Liver (tissue), 9 donors: ENCODE measurements around the gene ZNF627. TPM values are rescaled to one million over a fixed set of nuclear protein-coding genes. Genes with fewer than 3 reads are reported as not detected.
"Not testable (repeated sequence)": the region's sequence is repeated elsewhere in the genome, so short reads cannot be mapped to it uniquely, and the experiment has no call there.

Experiments used
- DNase-seq: peaks from one replicate; pipeline ENCODE4 v3.0.0-alpha.2; 2017; ENCODE audit warnings: low spot score
- H3K27ac ChIP-seq, 2 donors: one replicate each; pipeline ENCODE4 v1.7.0; 2013; ENCODE audit warnings: inconsistent platforms in 2 of 2, low read length in 2 of 2, control low read depth in 1 of 2, low read depth in 1 of 2, mild to moderate bottlenecking in 1 of 2
- H3K27me3 ChIP-seq, 4 donors: one replicate each; pipeline versions ENCODE4 v1.6.1 to v1.7.0; 2013; ENCODE audit warnings: low read length in 3 of 4, inconsistent platforms in 1 of 4, mild to moderate bottlenecking in 1 of 4, moderate library complexity in 1 of 4; ENCODE audit not compliant: control insufficient read depth in 4 of 4, insufficient read depth in 4 of 4
- H3K36me3 ChIP-seq, 4 donors: one replicate each; pipeline versions ENCODE4 v1.6.1 to v1.7.0; 2013; ENCODE audit warnings: low read length in 3 of 4, mild to moderate bottlenecking in 3 of 4, low read depth in 1 of 4, moderate library complexity in 1 of 4; ENCODE audit not compliant: control insufficient read depth in 4 of 4, insufficient read depth in 3 of 4
- H3K4me1 ChIP-seq, 4 donors: one replicate each; pipeline versions ENCODE4 v1.6.1 to v1.7.0; 2013; ENCODE audit warnings: low read length in 3 of 4, mild to moderate bottlenecking in 3 of 4, moderate library complexity in 1 of 4; ENCODE audit not compliant: control insufficient read depth in 4 of 4, insufficient read depth in 4 of 4
- H3K4me3 ChIP-seq, 3 donors: one replicate each; pipeline versions ENCODE4 v1.6.1 to v1.7.0; 2013; ENCODE audit warnings: low read length in 3 of 3, control low read depth in 1 of 3, low read depth in 1 of 3, mild to moderate bottlenecking in 1 of 3
- H3K9ac ChIP-seq, 2 donors: one replicate each; pipeline ENCODE4 v1.7.0; 2013; ENCODE audit warnings: low read length in 2 of 2, mild to moderate bottlenecking in 2 of 2, moderate library complexity in 2 of 2, control low read depth in 1 of 2, low read depth in 1 of 2
- H3K9me3 ChIP-seq, 4 donors: one replicate each; pipeline versions ENCODE4 v1.6.1 to v1.7.0; 2013; ENCODE audit warnings: low read length in 3 of 4; ENCODE audit not compliant: control insufficient read depth in 4 of 4
- ATF3 ChIP-seq: IDR thresholded peaks from 2 replicates; pipeline ENCODE4 v1.6.1; 2016; ENCODE audit warnings: antibody characterized with exemption
- CTCF ChIP-seq: fragments of 150-350 bp; IDR thresholded peaks from 2 replicates; pipeline ENCODE4 v1.5.1; 2017; ENCODE audit warnings: improper control_type of control experiment, low read depth, low read length; ENCODE audit not compliant: missing input control
- EGR1 ChIP-seq, 2 donors: IDR thresholded peaks; 2 replicates each; pipeline ENCODE4 v1.6.1; 2016 to 2018; ENCODE audit warnings: antibody characterized with exemption in 2 of 2, low read depth in 2 of 2
- FOXA1 ChIP-seq: IDR thresholded peaks from 2 replicates; pipeline ENCODE4 v1.6.1; 2016; ENCODE audit warnings: antibody characterized with exemption
- GABPA ChIP-seq, 2 donors: IDR thresholded peaks in 1 of 2; conservative IDR thresholded peaks in 1 of 2; 2 replicates each; pipeline ENCODE4 v1.6.1; 2016; ENCODE audit warnings: antibody characterized with exemption in 2 of 2, mild to moderate bottlenecking in 1 of 2, moderate library complexity in 1 of 2
- HNF4A ChIP-seq, 2 donors: conservative IDR thresholded peaks; 2 replicates each; pipeline ENCODE4 v1.6.1; 2016; ENCODE audit warnings: antibody characterized with exemption in 2 of 2, mild to moderate bottlenecking in 2 of 2
- HNF4G ChIP-seq: IDR thresholded peaks from 2 replicates; pipeline ENCODE4 v1.6.1; 2016; ENCODE audit warnings: antibody characterized with exemption
- JUND ChIP-seq, 2 donors: IDR thresholded peaks; 2 replicates each; pipeline ENCODE4 v1.6.1; 2016; ENCODE audit warnings: antibody characterized with exemption in 2 of 2
- MAX ChIP-seq: IDR thresholded peaks from 2 replicates; pipeline ENCODE4 v1.6.1; 2016; ENCODE audit warnings: antibody characterized with exemption
- NR2F2 ChIP-seq: IDR thresholded peaks from 2 replicates; pipeline ENCODE4 v1.6.1; 2016; ENCODE audit warnings: antibody characterized with exemption
- RAD21 ChIP-seq, 2 donors: IDR thresholded peaks; 2 replicates each; pipeline ENCODE4 v1.6.1; 2016; ENCODE audit warnings: antibody characterized with exemption in 2 of 2, mild to moderate bottlenecking in 2 of 2
- REST ChIP-seq: IDR thresholded peaks from 2 replicates; pipeline ENCODE4 v1.6.1; 2016; ENCODE audit warnings: antibody characterized with exemption, mild to moderate bottlenecking
- RXRA ChIP-seq, 2 donors: IDR thresholded peaks; 2 replicates each; pipeline ENCODE4 v1.6.1; 2017 to 2018; ENCODE audit warnings: antibody characterized with exemption in 2 of 2, mild to moderate bottlenecking in 1 of 2
- SP1 ChIP-seq: IDR thresholded peaks from 2 replicates; pipeline ENCODE4 v1.6.1; 2018; ENCODE audit warnings: antibody characterized with exemption, mild to moderate bottlenecking
- TAF1 ChIP-seq: conservative IDR thresholded peaks from 2 replicates; pipeline ENCODE4 v1.6.1; 2016; ENCODE audit warnings: antibody characterized with exemption, mild to moderate bottlenecking
- YY1 ChIP-seq: IDR thresholded peaks from 2 replicates; pipeline ENCODE4 v1.6.1; 2016; ENCODE audit warnings: antibody characterized with exemption, mild to moderate bottlenecking
- ZBTB33 ChIP-seq: IDR thresholded peaks from 2 replicates; pipeline ENCODE4 v1.6.1; 2016; ENCODE audit warnings: antibody characterized with exemption
- WGBS: extraction: QIAGEN DNeasy Blood & Tissue Kit; methylation state at CpG from one replicate; pipeline ENCODE4 v1.1.7; 2013; 5-methylcytosine and 5-hydroxymethylcytosine counted together
- polyA plus RNA-seq, 2 donors: library from polyadenylated mRNA; stranded (reverse) in 1 of 2; unstranded in 1 of 2; fragments of 200-250 nt in 1 of 2; fragments of >200 nt in 1 of 2; fragmentation: Nextera tagmentation in 1 of 2; extraction: Ambion mirVana in 1 of 2; gene quantifications; one replicate each; pipeline versions ENCODE4 v1.2.1 to v1.2.3, GENCODE V29; 2013 to 2015
- total RNA-seq, 2 donors: library from RNA; depleted of rRNA; stranded (reverse); fragments of >200 nt; gene quantifications; one replicate each; pipeline ENCODE4 v1.2.3, GENCODE V29; 2014
- donor health status: healthy.
- donor health status: healthy.
- donor health status: healthy.
- donor health status: healthy.
- donor health status: healthy.

The ZNF627 gene
- total and polyA plus RNA-seq, 4 donors: 3.2 to 9.6 (median 5.4) TPM

GRCh38 chr19:11560404-11561051, 36.8 kb upstream of the ZNF627 start:
- 26% methylated on average over 9 of the region's 9 CpGs for WGBS
- H3K9ac ChIP-seq: no peak overlapping the region
- peak; percentile 73 for DNase-seq

GRCh38 chr19:11563532-11563931, 33.8 kb upstream of the ZNF627 start:
- no peaks in the 10 kb centered on the region for H3K9me3 ChIP-seq
- no peaks in the 10 kb centered on the region for H3K27me3 ChIP-seq
- no peaks in the 10 kb centered on the region for H3K36me3 ChIP-seq
- TF ChIP-seq TAF1: no peak
- no peak for TF ChIP-seq JUND (IDR thresholded peaks at IDR 0.05)
- TF ChIP-seq YY1: no peak
- TF ChIP-seq GABPA (IDR thresholded peaks at IDR 0.05 in 1 of 2, conservative IDR thresholded peaks at IDR 0.05 in 1 of 2): no peak
- no peak for TF ChIP-seq MAX
- no peak for TF ChIP-seq NR2F2
- no peak for TF ChIP-seq RXRA (IDR thresholded peaks at IDR 0.05)
- no peak for TF ChIP-seq ZBTB33
- no peak for TF ChIP-seq EGR1 (IDR thresholded peaks at IDR 0.05; ENCODE audit: low read depth in 2 of 2)
- TF ChIP-seq ATF3: no peak
- TF ChIP-seq REST: no peak
- no peak for TF ChIP-seq CTCF
- TF ChIP-seq HNF4G: no peak
- TF ChIP-seq FOXA1: no peak
- TF ChIP-seq SP1: no peak
- no peak for TF ChIP-seq RAD21 (IDR thresholded peaks at IDR 0.05)
- TF ChIP-seq HNF4A (conservative IDR thresholded peaks at IDR 0.05): no peak
- H3K27ac ChIP-seq: no peak overlapping the region
- DNase-seq: peak; percentile 64
- H3K9ac ChIP-seq: no peak overlapping the region
- H3K4me1 ChIP-seq: peaks cover 0 to 13% (median 4%) of the 10 kb centered on the region in 4 donors
- no peak overlapping the region for H3K4me3 ChIP-seq
- 88% methylated on average over 8 of the region's 8 CpGs for WGBS

More at GRCh38 chr19:11560404-11561051, 36.8 kb upstream of the ZNF627 start:
- Histone ChIP-seq H3K27me3 (no peaks in the 10 kb centered on the region), H3K9me3 (no peaks in the 10 kb centered on the region), H3K27ac (no peak overlapping the region), H3K4me1 (peaks cover 4 to 23% (median 14%) of the 10 kb centered on the region in 4 donors), H3K36me3 (peaks cover 0 to 4% (median 0%) of the 10 kb centered on the region in 4 donors), H3K4me3 (no peak overlapping the region)
- no peak for TF ChIP-seq EGR1 (IDR thresholded peaks at IDR 0.05; ENCODE audit: low read depth in 2 of 2)
- no peak for TF ChIP-seq GABPA (IDR thresholded peaks at IDR 0.05 in 1 of 2, conservative IDR thresholded peaks at IDR 0.05 in 1 of 2)
- TF ChIP-seq CTCF: peak; percentile 65
- TF ChIP-seq RAD21 (IDR thresholded peaks at IDR 0.05): peak; percentile 78 to 83

GRCh38 chr19:11564082-11564807, 33.0 kb upstream of the ZNF627 start:
- not testable (repeated sequence) for H3K9ac ChIP-seq, H3K36me3 ChIP-seq, H3K9me3 ChIP-seq, H3K27ac ChIP-seq, H3K4me3 ChIP-seq, H3K27me3 ChIP-seq, DNase-seq
- peaks cover 0 to 12% (median 2%) of the 10 kb centered on the region in 4 donors for H3K4me1 ChIP-seq
- WGBS: 94% methylated on average over 6 of the region's 6 CpGs
